ENCODE measurements around the gene PTPN1.

Gene PTPN1

GRCh38 chr20:50593005-50593335 is 82.8 kb downstream of the PTPN1 start:
- TF ChIP-seq CTCF (conservative IDR thresholded peaks at IDR 0.05; ENCODE audit: low read length), result no peak
- no peak overlapping the region for H3K4me3 ChIP-seq (ENCODE audit: low read length)
- DNase-seq (ENCODE audit: low read depth), result no peak

GRCh38 chr20:50594231-50594590 is 84.0 kb downstream of the PTPN1 start:
- TF ChIP-seq CTCF (conservative IDR thresholded peaks at IDR 0.05; ENCODE audit: low read length), result no peak
- DNase-seq (ENCODE audit: low read depth), result no peak
- H3K4me3 ChIP-seq (ENCODE audit: low read length), result no peak overlapping the region

- TF ChIP-seq CTCF (conservative IDR thresholded peaks at IDR 0.05; ENCODE audit: low read length), result no peak
- no peak for DNase-seq (ENCODE audit: low read depth)
- no peak overlapping the region for H3K4me3 ChIP-seq (ENCODE audit: low read length)
Observed at GRCh38 chr20:50594591-50595432, 84.6 kb downstream of the PTPN1 start.

- no peak overlapping the region for H3K4me3 ChIP-seq (ENCODE audit: low read length)
- no peak for DNase-seq (ENCODE audit: low read depth)
- no peak for TF ChIP-seq CTCF (conservative IDR thresholded peaks at IDR 0.05; ENCODE audit: low read length)
Observed at GRCh38 chr20:50595433-50595895, 85.3 kb downstream of the PTPN1 start.

GRCh38 chr20:50595988-50596693 is 86.0 kb downstream of the PTPN1 start:
- TF ChIP-seq CTCF (conservative IDR thresholded peaks at IDR 0.05; ENCODE audit: low read length), result no peak
- DNase-seq (ENCODE audit: low read depth), result no peak
- H3K4me3 ChIP-seq (ENCODE audit: low read length), result no peak overlapping the region

- DNase-seq (ENCODE audit: low read depth), result no peak
- no peak for TF ChIP-seq CTCF (conservative IDR thresholded peaks at IDR 0.05; ENCODE audit: low read length)
- H3K4me3 ChIP-seq (ENCODE audit: low read length), result no peak overlapping the region
Observed at GRCh38 chr20:50596694-50597021, 86.5 kb downstream of the PTPN1 start.

- no peak for TF ChIP-seq CTCF (conservative IDR thresholded peaks at IDR 0.05; ENCODE audit: low read length)
- no peak for DNase-seq (ENCODE audit: low read depth)
- no peak overlapping the region for H3K4me3 ChIP-seq (ENCODE audit: low read length)
Observed at GRCh38 chr20:50597406-50597969, 87.3 kb downstream of the PTPN1 start.
